B cell (primary cell): Measurements from ENCODE around the gene TBCD.

Source experiments
- EZH2 ChIP-seq: IDR thresholded peaks from 2 replicates; pipeline ENCODE4 v1.6.1; 2012; ENCODE audit warnings: borderline replicate concordance, low read depth, mild to moderate bottlenecking, moderate library complexity, low read length; ENCODE audit not compliant: insufficient read depth, poor library complexity, severe bottlenecking
- TF ChIP-seq, protein P1 (sequence below): fragments of 200-600 bp; IDR thresholded peaks from one replicate; pipeline ENCODE4 v1.8.0; 2022; ENCODE audit warnings: antibody characterized with exemption, mild to moderate bottlenecking

DNA sequence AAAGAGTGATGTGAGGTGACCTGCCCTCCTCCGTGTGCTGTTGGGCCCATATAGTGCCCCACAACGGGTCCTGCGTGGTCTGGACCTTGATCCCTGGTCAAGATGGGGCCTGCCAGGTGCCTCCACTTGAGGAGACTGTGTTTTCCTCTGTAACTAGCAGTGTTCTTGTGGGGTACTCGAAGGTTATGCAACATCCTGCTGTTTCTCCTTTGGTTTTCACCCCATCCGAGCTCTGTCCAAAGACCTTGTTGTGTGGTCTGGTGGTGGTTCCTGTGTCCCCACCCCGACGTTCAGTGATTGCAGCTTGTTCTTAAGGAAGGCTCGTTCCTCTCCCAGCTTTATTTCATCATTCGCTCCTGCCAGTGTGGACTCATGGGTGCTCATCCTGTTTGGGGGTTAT is 126.7 kb downstream of the TBCD start:
- TF ChIP-seq, protein P1, sequence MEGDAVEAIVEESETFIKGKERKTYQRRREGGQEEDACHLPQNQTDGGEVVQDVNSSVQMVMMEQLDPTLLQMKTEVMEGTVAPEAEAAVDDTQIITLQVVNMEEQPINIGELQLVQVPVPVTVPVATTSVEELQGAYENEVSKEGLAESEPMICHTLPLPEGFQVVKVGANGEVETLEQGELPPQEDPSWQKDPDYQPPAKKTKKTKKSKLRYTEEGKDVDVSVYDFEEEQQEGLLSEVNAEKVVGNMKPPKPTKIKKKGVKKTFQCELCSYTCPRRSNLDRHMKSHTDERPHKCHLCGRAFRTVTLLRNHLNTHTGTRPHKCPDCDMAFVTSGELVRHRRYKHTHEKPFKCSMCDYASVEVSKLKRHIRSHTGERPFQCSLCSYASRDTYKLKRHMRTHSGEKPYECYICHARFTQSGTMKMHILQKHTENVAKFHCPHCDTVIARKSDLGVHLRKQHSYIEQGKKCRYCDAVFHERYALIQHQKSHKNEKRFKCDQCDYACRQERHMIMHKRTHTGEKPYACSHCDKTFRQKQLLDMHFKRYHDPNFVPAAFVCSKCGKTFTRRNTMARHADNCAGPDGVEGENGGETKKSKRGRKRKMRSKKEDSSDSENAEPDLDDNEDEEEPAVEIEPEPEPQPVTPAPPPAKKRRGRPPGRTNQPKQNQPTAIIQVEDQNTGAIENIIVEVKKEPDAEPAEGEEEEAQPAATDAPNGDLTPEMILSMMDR = no peak
- TF ChIP-seq EZH2 = no peak
